ENCODE measurements around the gene CRB1. TPM values are rescaled to one million over a fixed set of nuclear protein-coding genes. Genes with fewer than 3 reads are reported as not detected.

CRB1 gene
- total RNA-seq, 2 donors from 2014 or later, result 0.17 TPM; not detected in 1

DNA sequence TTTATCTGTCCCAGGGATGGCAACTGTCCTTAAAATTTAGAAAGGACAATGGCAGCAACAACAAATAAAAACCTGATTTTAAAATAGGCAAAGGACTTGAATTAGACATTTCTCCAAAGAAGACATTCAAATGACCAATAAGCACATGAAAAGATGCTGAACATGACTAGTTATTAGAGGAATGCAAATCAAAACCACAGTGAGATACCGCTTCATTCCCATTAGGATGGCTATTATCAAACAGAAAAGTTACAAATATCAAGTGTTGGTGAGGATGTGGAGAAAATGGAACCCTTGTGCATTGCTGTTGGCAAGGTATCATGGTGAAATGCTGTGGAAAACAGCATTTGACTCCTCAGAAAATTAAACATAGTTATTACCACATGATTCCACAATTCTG is 120.7 kb downstream of the CRB1 start:
- no peak overlapping the region for H3K27ac ChIP-seq
- no peaks in the 10 kb centered on the region for H3K4me1 ChIP-seq
- H3K9me3 ChIP-seq, result no peaks in the 10 kb centered on the region
- H3K4me3 ChIP-seq, result no peak overlapping the region
- TF ChIP-seq, protein P1, sequence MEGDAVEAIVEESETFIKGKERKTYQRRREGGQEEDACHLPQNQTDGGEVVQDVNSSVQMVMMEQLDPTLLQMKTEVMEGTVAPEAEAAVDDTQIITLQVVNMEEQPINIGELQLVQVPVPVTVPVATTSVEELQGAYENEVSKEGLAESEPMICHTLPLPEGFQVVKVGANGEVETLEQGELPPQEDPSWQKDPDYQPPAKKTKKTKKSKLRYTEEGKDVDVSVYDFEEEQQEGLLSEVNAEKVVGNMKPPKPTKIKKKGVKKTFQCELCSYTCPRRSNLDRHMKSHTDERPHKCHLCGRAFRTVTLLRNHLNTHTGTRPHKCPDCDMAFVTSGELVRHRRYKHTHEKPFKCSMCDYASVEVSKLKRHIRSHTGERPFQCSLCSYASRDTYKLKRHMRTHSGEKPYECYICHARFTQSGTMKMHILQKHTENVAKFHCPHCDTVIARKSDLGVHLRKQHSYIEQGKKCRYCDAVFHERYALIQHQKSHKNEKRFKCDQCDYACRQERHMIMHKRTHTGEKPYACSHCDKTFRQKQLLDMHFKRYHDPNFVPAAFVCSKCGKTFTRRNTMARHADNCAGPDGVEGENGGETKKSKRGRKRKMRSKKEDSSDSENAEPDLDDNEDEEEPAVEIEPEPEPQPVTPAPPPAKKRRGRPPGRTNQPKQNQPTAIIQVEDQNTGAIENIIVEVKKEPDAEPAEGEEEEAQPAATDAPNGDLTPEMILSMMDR (IDR thresholded peaks at IDR 0.05), result no peak
- intact Hi-C loops (cut with DNase I), result no loop called here
- H3K9ac ChIP-seq (ENCODE audit: low read depth in 2 of 2, low read length in 2 of 2), result no peak overlapping the region
- no peaks in the 10 kb centered on the region for H3K27me3 ChIP-seq
- no peaks in the 10 kb centered on the region for H3K36me3 ChIP-seq
- DNase-seq, result no peak

DNA sequence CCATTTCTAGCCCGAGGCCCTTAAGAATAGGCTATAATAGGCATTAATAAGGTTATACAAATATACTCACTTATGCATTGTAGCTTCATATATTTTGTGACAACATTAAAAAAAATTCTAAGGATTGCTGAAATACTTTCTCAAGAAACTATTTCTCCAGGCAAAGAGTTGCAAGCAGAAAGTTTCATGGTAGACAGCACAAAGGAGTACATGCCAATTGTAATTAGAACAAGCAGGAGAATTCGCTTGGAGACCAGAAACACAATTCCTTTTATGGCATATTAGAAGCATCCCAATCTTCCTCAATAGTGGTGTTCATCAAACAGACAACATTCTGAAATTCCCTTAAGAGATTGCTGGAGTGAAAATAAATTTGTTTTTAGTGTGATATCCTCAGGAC is 122.8 kb downstream of the CRB1 start:
- no peaks in the 10 kb centered on the region for H3K9me3 ChIP-seq
- H3K4me1 ChIP-seq, result no peaks in the 10 kb centered on the region
- H3K4me3 ChIP-seq, result no peak overlapping the region
- H3K27ac ChIP-seq, result no peak overlapping the region
- H3K27me3 ChIP-seq, result no peaks in the 10 kb centered on the region
- no peaks in the 10 kb centered on the region for H3K36me3 ChIP-seq
- H3K9ac ChIP-seq (ENCODE audit: low read depth in 2 of 2, low read length in 2 of 2), result no peak overlapping the region
- TF ChIP-seq, protein P1 (IDR thresholded peaks at IDR 0.05), result no peak
- intact Hi-C loops (cut with DNase I), result no loop called here
- DNase-seq, result no peak

DNA sequence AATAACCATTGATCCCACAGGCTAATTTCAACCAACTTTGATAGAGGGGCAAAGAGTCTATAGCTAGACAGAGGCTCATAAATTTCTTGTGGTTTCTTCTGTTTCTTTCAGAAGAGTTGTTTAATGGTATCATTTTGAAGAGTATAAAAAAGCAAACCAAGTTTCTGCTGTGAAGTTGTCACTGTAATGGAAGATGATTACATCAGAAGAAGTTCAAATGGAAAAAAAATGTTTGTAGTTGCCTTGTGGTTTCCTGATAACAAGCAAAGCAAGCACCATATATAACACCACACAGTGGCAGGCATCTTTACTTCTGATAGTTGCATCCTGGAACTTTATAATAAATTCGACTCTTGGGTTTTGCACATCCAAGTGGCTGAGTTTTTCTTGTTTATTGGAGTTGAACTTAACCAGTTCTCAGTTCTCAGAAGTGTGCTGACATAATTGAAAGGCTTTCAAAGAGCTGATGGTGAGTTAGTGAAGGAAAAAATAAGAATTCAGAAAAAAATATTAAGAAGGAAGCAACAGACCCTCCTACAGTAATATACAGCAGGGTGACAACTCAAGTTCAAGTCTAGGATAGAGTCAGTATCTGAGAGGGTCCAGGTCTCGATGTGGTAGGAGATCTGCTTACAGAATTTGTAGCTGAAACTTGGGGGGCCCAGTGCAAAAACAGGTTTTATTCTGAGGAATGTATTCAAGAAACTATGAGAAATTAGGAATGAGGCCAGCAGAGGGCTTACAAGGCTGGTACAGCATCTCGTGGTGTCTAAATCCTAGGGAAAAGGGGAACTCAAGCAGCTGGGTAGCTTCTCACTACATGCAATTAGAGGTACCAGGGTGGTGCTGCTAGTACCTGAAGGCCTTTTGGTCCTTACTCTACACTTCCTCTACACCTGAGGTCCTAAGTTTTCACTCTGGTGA is 123.5 kb downstream of the CRB1 start:
- Histone ChIP-seq H3K36me3 (no peaks in the 10 kb centered on the region), H3K27me3 (no peaks in the 10 kb centered on the region), H3K9me3 (no peaks in the 10 kb centered on the region), H3K27ac (no peak overlapping the region), H3K4me3 (no peak overlapping the region), H3K4me1 (no peaks in the 10 kb centered on the region), H3K9ac (ENCODE audit: low read depth in 2 of 2, low read length in 2 of 2) (no peak overlapping the region)
- TF ChIP-seq, protein P1 (IDR thresholded peaks at IDR 0.05), result no peak
- DNase-seq, result no peak
- intact Hi-C loops (cut with DNase I), result no loop called here

DNA sequence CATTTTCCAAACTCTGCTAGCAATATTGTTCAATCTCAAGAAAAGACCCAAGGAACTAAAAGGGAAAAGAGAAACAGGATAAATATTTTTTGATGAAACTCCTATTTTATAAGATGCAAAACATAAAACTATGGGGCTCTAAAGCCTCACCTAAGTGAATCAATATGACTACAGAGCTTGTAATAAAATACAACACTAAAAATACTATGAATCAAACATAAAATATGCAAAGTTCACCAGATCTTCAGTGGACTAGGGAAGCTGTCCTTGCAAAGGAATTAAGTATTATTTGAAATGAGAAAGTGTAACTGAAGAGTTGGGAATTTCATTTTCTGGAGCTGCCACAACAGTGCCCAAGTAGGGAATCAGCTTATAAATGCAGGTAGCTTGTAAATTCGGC is 124.5 kb downstream of the CRB1 start:
- H3K4me3 ChIP-seq, result no peak overlapping the region
- H3K27ac ChIP-seq, result no peak overlapping the region
- no peaks in the 10 kb centered on the region for H3K27me3 ChIP-seq
- no peaks in the 10 kb centered on the region for H3K9me3 ChIP-seq
- intact Hi-C loops (cut with DNase I), result no loop called here
- TF ChIP-seq, protein P1 (IDR thresholded peaks at IDR 0.05), result no peak
- no peaks in the 10 kb centered on the region for H3K4me1 ChIP-seq
- no peak for DNase-seq
- no peak overlapping the region for H3K9ac ChIP-seq (ENCODE audit: low read depth in 2 of 2, low read length in 2 of 2)
- H3K36me3 ChIP-seq, result no peaks in the 10 kb centered on the region

DNA sequence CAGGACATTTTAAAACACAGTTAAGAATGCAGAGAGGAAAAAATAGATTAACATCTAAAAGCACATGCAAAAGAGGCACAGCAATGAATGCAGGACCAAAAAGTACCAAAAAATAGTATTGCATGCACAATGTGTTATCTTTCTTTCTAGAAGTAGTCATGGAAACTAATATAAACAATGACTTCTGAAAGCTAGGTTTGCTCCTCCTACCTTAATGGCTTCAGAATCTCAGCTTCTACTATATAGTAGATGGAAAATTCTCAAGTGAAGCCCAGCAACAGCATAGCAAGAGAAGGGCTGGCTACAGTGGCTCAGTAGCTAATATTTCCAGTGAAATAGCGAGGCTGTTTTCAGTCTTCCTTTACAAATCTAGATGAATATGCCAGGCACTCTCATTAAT is 125.1 kb downstream of the CRB1 start:
- Histone ChIP-seq H3K27ac (no peak overlapping the region), H3K4me3 (no peak overlapping the region), H3K27me3 (no peaks in the 10 kb centered on the region), H3K9ac (ENCODE audit: low read depth in 2 of 2, low read length in 2 of 2) (no peak overlapping the region), H3K36me3 (no peaks in the 10 kb centered on the region), H3K9me3 (no peaks in the 10 kb centered on the region), H3K4me1 (no peaks in the 10 kb centered on the region)
- TF ChIP-seq, protein P1 (IDR thresholded peaks at IDR 0.05), result no peak
- DNase-seq, result no peak
- intact Hi-C loops (cut with DNase I), result no loop called here
